Neuronal stem cell (in vitro differentiated cells): ENCODE measurements around the gene MRPS18B.
A peak's percentile ranks its signal among the peaks of the same experiment; 100 is the strongest.

Experiments used
- DNase-seq: peaks from one replicate; pipeline ENCODE4 v3.0.0-alpha.2; 2013; ENCODE audit warnings: low spot score
- H2AFZ ChIP-seq: one replicate; pipeline ENCODE4 v1.6.1; 2013; ENCODE audit warnings: mild to moderate bottlenecking, low read length, inconsistent platforms
- H2AK5ac ChIP-seq: 2 replicates; pipeline ENCODE4 v1.6.1; 2013; ENCODE audit warnings: low read depth, mild to moderate bottlenecking, inconsistent platforms, low read length, moderate library complexity, mixed read lengths
- H2BK120ac ChIP-seq: 2 replicates; pipeline ENCODE4 v1.6.1; 2013; ENCODE audit warnings: low read depth, mild to moderate bottlenecking, inconsistent platforms, low read length, moderate library complexity, mixed read lengths
- H2BK12ac ChIP-seq: one replicate; pipeline ENCODE4 v1.6.1; 2013; ENCODE audit warnings: low read length, inconsistent platforms
- H2BK15ac ChIP-seq: 2 replicates; pipeline ENCODE4 v1.6.1; 2013; ENCODE audit warnings: mild to moderate bottlenecking, low read length, inconsistent platforms, mixed read lengths
- H2BK5ac ChIP-seq: one replicate; pipeline ENCODE4 v1.6.1; 2013; ENCODE audit warnings: inconsistent platforms, mild to moderate bottlenecking, low read length, moderate library complexity
- H3K14ac ChIP-seq: one replicate; pipeline ENCODE4 v1.6.1; 2013; ENCODE audit warnings: low read length, inconsistent platforms
- H3K18ac ChIP-seq: 2 replicates; pipeline ENCODE4 v1.6.1; 2013; ENCODE audit warnings: low read length, inconsistent platforms
- H3K23ac ChIP-seq: 2 replicates; pipeline ENCODE4 v1.6.1; 2013; ENCODE audit warnings: low read depth, mild to moderate bottlenecking, mixed read lengths, low read length, inconsistent platforms; ENCODE audit not compliant: poor library complexity
- H3K27ac ChIP-seq: replicated peaks from 3 replicates; pipeline ENCODE4 v1.5.1; 2013; ENCODE audit warnings: low read length, inconsistent platforms
- H3K27me3 ChIP-seq, 3 experiments: 2 replicates each; pipeline ENCODE4 v1.6.1; 2013; ENCODE audit warnings: low read length in 3 of 3, mild to moderate bottlenecking in 2 of 3, inconsistent platforms in 1 of 3, low read depth in 1 of 3, mixed read lengths in 1 of 3, moderate library complexity in 1 of 3; ENCODE audit not compliant: control insufficient read depth in 3 of 3, insufficient read depth in 3 of 3
- H3K36me3 ChIP-seq, 2 donors: replicated peaks in 1 of 2; 2 replicates each; pipeline ENCODE4 v1.6.1; 2013; ENCODE audit warnings: low read length in 2 of 2; ENCODE audit not compliant: control insufficient read depth in 2 of 2, insufficient read depth in 2 of 2
- H3K4ac ChIP-seq: 2 replicates; pipeline ENCODE4 v1.6.1; 2013; ENCODE audit warnings: inconsistent platforms, mild to moderate bottlenecking, low read length, moderate library complexity
- H3K4me1 ChIP-seq, 2 donors: 1 replicate in 1 of 2; 2 replicates in 1 of 2; pipeline ENCODE4 v1.6.1; 2013; ENCODE audit warnings: low read length in 2 of 2, low read depth in 1 of 2; ENCODE audit not compliant: control insufficient read depth in 2 of 2, insufficient read depth in 1 of 2
- H3K4me2 ChIP-seq: one replicate; pipeline ENCODE4 v1.6.1; 2013; ENCODE audit warnings: mild to moderate bottlenecking, low read length, inconsistent platforms; ENCODE audit not compliant: insufficient read depth, poor library complexity, severe bottlenecking
- H3K4me3 ChIP-seq, 2 donors: 2 replicates each; pipeline ENCODE4 v1.5.1; 2013; ENCODE audit warnings: low read length in 2 of 2, mild to moderate bottlenecking in 2 of 2, inconsistent platforms in 1 of 2, moderate library complexity in 1 of 2
- H3K79me1 ChIP-seq: one replicate; pipeline ENCODE4 v1.6.1; 2013; ENCODE audit warnings: low read depth, mild to moderate bottlenecking, inconsistent platforms, low read length, moderate library complexity
- H3K9ac ChIP-seq: one replicate; pipeline ENCODE4 v1.6.1; 2013; ENCODE audit warnings: mild to moderate bottlenecking, low read depth, low read length, inconsistent platforms; ENCODE audit not compliant: poor library complexity
- H3K9me3 ChIP-seq, 2 donors: replicated peaks in 1 of 2; 2 replicates each; pipeline versions ENCODE3 to v1.6.1; 2013; ENCODE audit warnings: low read length in 2 of 2, mild to moderate bottlenecking in 2 of 2, inconsistent platforms in 1 of 2, low read depth in 1 of 2, mixed read lengths in 1 of 2, moderate library complexity in 1 of 2; ENCODE audit not compliant: control insufficient read depth in 2 of 2, insufficient read depth in 1 of 2
- H4K8ac ChIP-seq: one replicate; pipeline ENCODE4 v1.6.1; 2013; ENCODE audit warnings: low read depth, mild to moderate bottlenecking, inconsistent platforms, low read length, moderate library complexity
- H4K91ac ChIP-seq: one replicate; pipeline ENCODE4 v1.6.1; 2013; ENCODE audit warnings: low read length, low read depth, mild to moderate bottlenecking, inconsistent platforms; ENCODE audit not compliant: poor library complexity
- WGBS, 2 donors: extraction: QIAGEN DNeasy Blood & Tissue Kit; methylation state at CpG; one replicate each; pipeline ENCODE4 v1.1.7; 2013; ENCODE audit warnings: missing lambda C conversion rate in 2 of 2, mixed read lengths in 1 of 2; ENCODE audit not compliant: insufficient read length in 2 of 2, insufficient replicate concordance in 1 of 2; ENCODE audit errors: extremely low coverage in 2 of 2; 5-methylcytosine and 5-hydroxymethylcytosine counted together

MRPS18B gene

GRCh38 chr6:30643656-30644055, 26.0 kb downstream of the MRPS18B start:
- H3K18ac ChIP-seq, result no peak overlapping the region
- no peak overlapping the region for H3K23ac ChIP-seq

GRCh38 chr6:30644769-30645168, 27.1 kb downstream of the MRPS18B start:
- H3K4me3 ChIP-seq, result no peak overlapping the region
- DNase-seq, result no peak
- WGBS, 2 donors, result no CpG with 5 or more reads among the region's 5 CpGs

More at GRCh38 chr6:30643656-30644055, 26.0 kb downstream of the MRPS18B start:
- Histone ChIP-seq H4K91ac (no peak overlapping the region), H3K14ac (no peak overlapping the region), H3K4me3 (no peak overlapping the region), H3K36me3 (peaks cover 46 to 73% of the 10 kb centered on the region in 2 donors), H2BK15ac (no peak overlapping the region), H4K8ac (no peak overlapping the region), H3K27me3 (no peaks in the 10 kb centered on the region), H3K9me3 (no peaks in the 10 kb centered on the region), H2BK12ac (no peak overlapping the region), H3K4ac (no peak overlapping the region), H3K27ac (no peak overlapping the region), H3K9ac (no peak overlapping the region), H2AFZ (no peak overlapping the region), H2BK120ac (no peak overlapping the region), H2AK5ac (no peak overlapping the region), H2BK5ac (no peak overlapping the region), H3K4me1 (peaks cover 4 to 5% of the 10 kb centered on the region in 2 donors), H3K79me1 (peaks cover 13% of the 10 kb centered on the region), H3K4me2 (no peak overlapping the region)
- no peak for DNase-seq
- WGBS, 2 donors, result no CpG with 5 or more reads among the region's 2 CpGs

DNA sequence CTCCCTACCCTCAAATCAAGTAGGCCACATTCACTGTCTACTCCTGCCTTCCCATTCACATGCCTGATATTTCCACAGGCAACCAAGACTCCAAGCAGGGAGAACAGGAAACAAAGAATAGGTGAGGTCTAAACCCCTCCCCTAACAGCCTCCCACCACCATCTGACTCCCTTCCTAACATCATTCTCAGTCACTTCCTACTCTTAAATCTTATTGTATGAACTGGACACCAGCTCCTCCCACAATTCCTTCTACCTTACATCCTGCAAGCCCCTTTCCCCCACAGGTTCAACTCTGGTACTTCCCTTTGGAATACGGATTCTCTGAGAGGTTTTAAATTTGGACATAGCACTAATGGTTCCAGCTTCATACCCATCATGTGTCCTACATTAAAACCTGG, 28.3 kb downstream of the MRPS18B start:
- no peak overlapping the region for H3K4me2 ChIP-seq
- H3K36me3 ChIP-seq, result peaks cover 33 to 66% of the 10 kb centered on the region in 2 donors
- H4K8ac ChIP-seq, result no peak overlapping the region
- DNase-seq, result no peak
- H2BK120ac ChIP-seq, result no peak overlapping the region
- no peak overlapping the region for H2BK15ac ChIP-seq
- WGBS, 2 donors, result no CpG with 5 or more reads among the region's 1 CpG
- H3K27me3 ChIP-seq, result no peaks in the 10 kb centered on the region
- no peak overlapping the region for H4K91ac ChIP-seq
- H2BK12ac ChIP-seq, result no peak overlapping the region
- no peak overlapping the region for H3K9ac ChIP-seq
- H2AFZ ChIP-seq, result no peak overlapping the region
- no peak overlapping the region for H3K4me3 ChIP-seq
- no peak overlapping the region for H3K23ac ChIP-seq
- no peak overlapping the region for H2BK5ac ChIP-seq
- peaks cover 15% of the 10 kb centered on the region for H3K79me1 ChIP-seq
- no peak overlapping the region for H3K4ac ChIP-seq
- no peak overlapping the region for H3K27ac ChIP-seq
- no peaks in the 10 kb centered on the region for H3K9me3 ChIP-seq
- H2AK5ac ChIP-seq, result no peak overlapping the region
- H3K14ac ChIP-seq, result no peak overlapping the region
- no peak overlapping the region for H3K18ac ChIP-seq
- H3K4me1 ChIP-seq, result peaks cover 4 to 5% of the 10 kb centered on the region in 2 donors

More at GRCh38 chr6:30644769-30645168, 27.1 kb downstream of the MRPS18B start:
- no peak overlapping the region for H2BK15ac ChIP-seq
- no peak overlapping the region for H3K4me2 ChIP-seq
- peaks cover 44 to 69% of the 10 kb centered on the region in 2 donors for H3K36me3 ChIP-seq
- no peak overlapping the region for H2AFZ ChIP-seq
- H2BK5ac ChIP-seq, result no peak overlapping the region
- no peaks in the 10 kb centered on the region for H3K9me3 ChIP-seq
- peaks cover 15% of the 10 kb centered on the region for H3K79me1 ChIP-seq
- H2AK5ac ChIP-seq, result no peak overlapping the region
- H2BK120ac ChIP-seq, result no peak overlapping the region
- H3K23ac ChIP-seq, result no peak overlapping the region
- no peak overlapping the region for H3K14ac ChIP-seq
- H3K27ac ChIP-seq, result no peak overlapping the region
- no peak overlapping the region for H3K9ac ChIP-seq
- H3K18ac ChIP-seq, result no peak overlapping the region
- no peak overlapping the region for H3K4ac ChIP-seq
- no peaks in the 10 kb centered on the region for H3K27me3 ChIP-seq
- H2BK12ac ChIP-seq, result no peak overlapping the region
- no peak overlapping the region for H4K91ac ChIP-seq
- H4K8ac ChIP-seq, result no peak overlapping the region
- H3K4me1 ChIP-seq, result peaks cover 4 to 5% of the 10 kb centered on the region in 2 donors

GRCh38 chr6:30646450-30647241, 29.0 kb downstream of the MRPS18B start, which contains the start of gene C6orf136:
Gene C6orf136, plus strand, starts transcription at chr6:30647133. Its CDS starts 99 bp downstream, at chr6:30647232.
- DNase-seq, result peak; percentile 89
- no CpG with 5 or more reads among the region's 37 CpGs for WGBS, 2 donors

More at GRCh38 chr6:30646450-30647241, 29.0 kb downstream of the MRPS18B start, which contains the start of gene C6orf136:
- peak within 1 kb of the TSS; percentile 90 for H2BK5ac ChIP-seq
- H3K27me3 ChIP-seq, result no peaks in the 10 kb centered on the region
- no peaks in the 10 kb centered on the region for H3K9me3 ChIP-seq
- peaks cover 4 to 5% of the 10 kb centered on the region in 2 donors for H3K4me1 ChIP-seq
- H2BK12ac ChIP-seq, result no peak within 1 kb of the TSS
- peak within 1 kb of the TSS; percentile 17 for H4K8ac ChIP-seq
- H3K18ac ChIP-seq, result peak within 1 kb of the TSS; percentile 97
- H3K14ac ChIP-seq, result peak within 1 kb of the TSS; percentile 71
- H2BK15ac ChIP-seq, result peak within 1 kb of the TSS; percentile 37
- no peak within 1 kb of the TSS for H3K4ac ChIP-seq
- peaks cover 28 to 66% of the 10 kb centered on the region in 2 donors for H3K36me3 ChIP-seq
- no peak within 1 kb of the TSS for H2BK120ac ChIP-seq
- H3K4me2 ChIP-seq, result peak within 1 kb of the TSS; percentile 86
- peak within 1 kb of the TSS; percentile 97 for H4K91ac ChIP-seq
- H3K23ac ChIP-seq, result peak within 1 kb of the TSS; percentile 99
- peak within 1 kb of the TSS; percentile 90 for H3K27ac ChIP-seq
- H3K4me3 ChIP-seq, result peak within 1 kb of the TSS; percentile 92 to 97
- H3K9ac ChIP-seq, result peak within 1 kb of the TSS; percentile 98
- H2AFZ ChIP-seq, result peak within 1 kb of the TSS; percentile 98
- peak within 1 kb of the TSS; percentile 75 for H2AK5ac ChIP-seq
- peaks cover 12% of the 10 kb centered on the region for H3K79me1 ChIP-seq
